ENCODE measurements around the gene LCORL.
"Not testable (repeated sequence)": the region's sequence is repeated elsewhere in the genome, so short reads cannot be mapped to it uniquely, and the experiment has no call there.

LCORL gene

DNA sequence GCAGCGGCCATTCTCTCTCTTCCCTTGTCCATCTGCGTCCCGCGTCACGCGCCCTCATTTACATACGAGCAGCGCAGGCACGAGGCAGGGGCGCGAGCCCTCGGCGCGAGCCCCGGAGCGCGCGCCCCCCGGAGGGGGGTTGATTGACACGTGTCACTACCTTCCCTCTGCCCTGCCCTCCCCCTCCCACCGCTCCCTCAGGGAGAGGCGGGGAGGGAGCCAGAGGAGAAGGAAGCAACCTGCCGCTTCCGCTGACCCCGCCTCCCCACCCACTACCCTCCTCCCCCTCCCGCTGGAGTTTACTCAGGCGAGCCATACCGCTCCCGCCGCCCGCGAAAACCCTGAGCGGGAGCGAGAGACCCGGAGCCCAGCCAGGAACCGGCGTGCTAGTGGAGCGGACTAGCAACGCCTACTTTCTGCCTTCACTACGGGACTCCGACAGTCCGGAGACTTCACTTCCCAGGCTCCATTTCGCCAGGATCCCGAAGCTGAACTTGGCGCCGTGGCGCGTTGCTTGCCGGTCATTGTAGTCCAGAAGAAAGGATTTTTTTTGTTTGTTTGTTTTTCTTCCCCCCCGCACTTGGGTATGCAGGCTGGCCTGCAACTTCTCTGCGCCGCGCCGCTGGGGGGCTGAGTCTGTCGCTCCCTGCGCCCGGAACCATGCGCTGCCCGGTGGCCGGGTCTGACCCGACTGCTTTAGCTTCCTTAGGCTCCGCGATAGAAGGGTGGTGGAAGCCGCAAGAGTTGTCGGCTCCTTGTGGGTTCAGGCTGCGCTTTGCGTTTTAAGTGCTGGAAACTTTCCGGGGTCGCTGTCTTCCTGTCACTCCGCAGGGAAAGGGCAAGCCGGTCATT is at the start of gene LCORL:
TSS of gene LCORL (minus strand) at position 36 of the 852 bp plus-strand sequence. CDS start at position 32, 4 bp downstream.
- peak; percentile 91 for DNase-seq

- DNase-seq, result no peak
These were observed 48.3 kb upstream of the LCORL start for GRCh38 chr4:18069810-18070209.

- DNase-seq, result no peak
These were observed 45.5 kb upstream of the LCORL start for GRCh38 chr4:18067031-18067430.

GRCh38 chr4:18063079-18063478 is 41.5 kb upstream of the LCORL start:
- no peak for DNase-seq

GRCh38 chr4:18057821-18058533 is 36.4 kb upstream of the LCORL start:
- DNase-seq, result no peak

DNA sequence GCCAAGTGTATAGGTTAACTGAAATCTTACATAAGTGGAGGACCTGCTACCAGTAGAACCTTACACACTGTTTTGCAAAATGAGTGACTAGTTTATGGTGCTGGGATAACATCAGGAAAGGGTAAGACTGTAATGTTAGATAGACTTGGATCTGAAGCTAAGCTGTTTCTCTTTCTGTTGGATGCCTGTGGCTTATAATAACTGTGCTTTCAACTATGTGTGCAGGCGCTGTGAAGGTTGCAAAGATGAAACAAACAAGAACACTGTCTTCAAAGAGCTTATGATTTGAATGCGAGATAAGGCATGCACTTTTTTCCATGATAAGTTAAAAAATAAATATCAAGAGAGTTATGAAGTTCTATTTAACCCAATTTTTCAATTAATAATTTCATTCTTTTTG is 34.5 kb upstream of the LCORL start:
- DNase-seq, result no peak

GRCh38 chr4:18052158-18052557 is 30.6 kb upstream of the LCORL start:
- no peak for DNase-seq

DNA sequence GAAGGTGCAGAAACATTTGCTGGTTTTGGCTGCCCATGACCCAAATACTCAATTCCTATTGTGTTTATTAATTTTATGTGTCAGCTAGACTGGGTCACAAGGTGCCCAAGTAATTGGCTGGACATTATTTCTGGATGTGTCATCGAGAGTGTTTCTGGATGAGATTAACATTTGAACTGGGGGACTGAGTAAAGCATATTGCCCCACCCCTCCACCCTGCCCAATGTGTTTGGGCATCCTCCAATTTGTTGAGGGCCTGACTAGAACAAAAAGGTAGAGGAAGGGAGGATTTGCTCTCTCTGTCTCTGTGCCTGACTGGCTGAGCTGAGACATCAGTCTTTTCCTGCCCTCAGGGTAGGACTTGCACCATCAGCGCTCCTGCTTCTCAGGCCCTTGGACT is 29.7 kb upstream of the LCORL start:
- DNase-seq, result no peak

GRCh38 chr4:18050448-18050847 is 28.9 kb upstream of the LCORL start:
- DNase-seq, result no peak

GRCh38 chr4:18049446-18049845 is 27.9 kb upstream of the LCORL start:
- no peak for DNase-seq

GRCh38 chr4:18042754-18043153 is 21.2 kb upstream of the LCORL start:
- no peak for DNase-seq

- DNase-seq, result no peak
These were observed 20.5 kb upstream of the LCORL start for GRCh38 chr4:18042012-18042411.

- no peak for DNase-seq
These were observed 19.6 kb upstream of the LCORL start for GRCh38 chr4:18041114-18041513.

GRCh38 chr4:18039113-18039512 is 17.6 kb upstream of the LCORL start:
- no peak for DNase-seq

DNA sequence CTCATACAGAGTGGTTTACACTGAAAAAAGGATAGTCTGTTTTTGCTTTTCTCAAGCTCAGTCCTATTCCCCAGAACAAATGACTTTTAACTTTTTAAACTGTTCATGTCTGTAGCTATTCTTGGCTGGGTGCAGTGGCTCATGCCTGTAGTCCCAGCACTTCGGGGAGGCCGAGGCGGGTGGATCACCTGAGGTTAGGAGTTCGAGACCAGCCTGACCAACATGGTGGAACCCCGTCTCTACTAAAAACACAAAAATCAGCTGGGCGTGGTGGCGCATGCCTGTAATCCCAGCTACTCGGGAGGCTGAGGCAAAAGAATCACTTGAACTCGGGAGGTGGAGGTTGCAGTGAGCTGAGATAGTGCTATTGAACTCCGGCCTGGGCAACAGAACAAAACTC is 14.8 kb upstream of the LCORL start:
- DNase-seq, result not testable (repeated sequence)

GRCh38 chr4:18034099-18034498 is 12.5 kb upstream of the LCORL start:
- DNase-seq, result no peak

- no peak for DNase-seq
These were observed 11.8 kb upstream of the LCORL start for GRCh38 chr4:18033111-18034085.

GRCh38 chr4:18025288-18025687 is 3.7 kb upstream of the LCORL start:
- no peak for DNase-seq

DNA sequence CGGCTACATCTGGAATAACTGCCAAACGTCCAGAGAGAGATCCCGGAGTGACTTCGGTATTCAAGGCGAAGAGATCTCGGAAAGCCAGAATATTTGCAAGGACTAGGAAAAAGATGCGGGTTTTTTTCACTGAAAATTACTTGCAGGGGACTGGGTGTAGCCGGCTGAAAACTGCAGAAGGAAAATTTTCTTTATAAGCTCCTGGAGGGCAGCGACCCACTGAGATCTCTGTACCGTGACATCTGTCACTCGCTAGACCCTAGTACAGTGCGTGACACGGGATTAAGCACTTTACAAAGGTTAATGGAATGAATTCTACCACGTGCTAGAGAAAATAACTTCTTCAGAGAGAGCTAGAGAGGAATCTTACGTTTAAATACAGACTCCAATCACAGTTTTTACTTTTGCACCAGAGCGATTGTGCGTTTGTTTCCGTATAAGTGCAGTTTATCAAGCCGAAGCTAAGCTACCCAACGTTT is 1.1 kb upstream of the LCORL start:
- peak; percentile 5 for DNase-seq

DNA sequence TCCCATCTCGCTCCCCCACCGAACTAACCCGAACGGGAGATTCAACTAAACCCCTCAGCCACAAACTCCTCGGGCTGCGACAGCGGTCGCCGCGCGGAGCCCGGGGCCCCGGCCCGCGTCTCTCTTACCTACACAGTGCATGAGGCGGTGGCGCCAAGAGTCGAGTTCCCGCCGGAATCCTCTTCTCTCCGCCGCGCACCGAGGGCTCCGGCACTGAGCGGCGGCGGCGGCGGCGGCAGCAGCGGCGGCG is 160 bp downstream of the LCORL start:
- no peak for DNase-seq

GRCh38 chr4:18020671-18021469 is 685 bp downstream of the LCORL start:
- DNase-seq, result peak; percentile 47

GRCh38 chr4:18020145-18020670 is 1.3 kb downstream of the LCORL start:
- peak; percentile 23 for DNase-seq

All from CD4-positive, alpha-beta T cell treated with Interleukin-17A for 4 hours (primary cell).